ENCODE measurements around the gene CISD3. TPM values are rescaled to one million over a fixed set of nuclear protein-coding genes. Genes with fewer than 3 reads are reported as not detected.

The CISD3 gene
- total and polyA plus RNA-seq, 10 of the 15 experiments (the other 5 are each of a cell fraction or from before 2014, with no cell fraction given): 2.6 to 38.1 (median 8.1) TPM

GRCh38 chr17:38701504-38702165 lies 28.5 kb upstream of the CISD3 start (continued):
- TF ChIP-seq NFYA (IDR thresholded peaks at IDR 0.05; ENCODE audit: borderline replicate concordance, low read depth, low read length) (no peak), EP300 (IDR thresholded peaks at IDR 0.05; ENCODE audit: borderline replicate concordance in 1 of 2, control insufficient read depth in 1 of 2, low read depth in 2 of 2, low read length in 2 of 2) (peak; percentile 40 to 79; a peak in 2 of 4 replicates), SIN3A (IDR thresholded peaks at IDR 0.05; ENCODE audit: low read depth, low read length) (no peak; the same call in 1 of the 2 replicates), SREBF2 (IDR thresholded peaks at IDR 0.05; ENCODE audit: low read length) (no peak), MEF2A (IDR thresholded peaks at IDR 0.05; ENCODE audit: insufficient read depth, low read depth, low read length) (no peak), ASH2L (IDR thresholded peaks at IDR 0.05; ENCODE audit: borderline replicate concordance, low read depth) (no peak), CBX3 (IDR thresholded peaks at IDR 0.05; ENCODE audit: borderline replicate concordance, low read depth) (no peak), PML (IDR thresholded peaks at IDR 0.05; ENCODE audit: low read length) (peak; percentile 60; the same call in 1 of the 2 replicates), IRF4 (IDR thresholded peaks at IDR 0.05; ENCODE audit: low read depth, low read length) (peak; percentile 51), NFIC (IDR thresholded peaks at IDR 0.05; ENCODE audit: low read depth, low read length) (peak; percentile 79), BMI1 (IDR thresholded peaks at IDR 0.05; ENCODE audit: borderline replicate concordance) (no peak), NR2C1 (IDR thresholded peaks at IDR 0.05) (no peak), STAT1 (conservative IDR thresholded peaks at IDR 0.05) (no peak), RAD51 (IDR thresholded peaks at IDR 0.05) (no peak), IRF5 (IDR thresholded peaks at IDR 0.05; ENCODE audit: borderline replicate concordance) (no peak), SREBF1 (IDR thresholded peaks at IDR 0.05; ENCODE audit: low read length) (no peak), ZNF384 (IDR thresholded peaks at IDR 0.05; ENCODE audit: borderline replicate concordance, low read depth, low read length) (no peak), ZBED1 (IDR thresholded peaks at IDR 0.05; ENCODE audit: borderline replicate concordance) (peak; percentile 95), MAX (IDR thresholded peaks at IDR 0.05; ENCODE audit: low read depth, low read length) (0 out of 2 replicates have a peak, but pooled peaks have one; percentile 6), SP1 (IDR thresholded peaks at IDR 0.05; ENCODE audit: low read depth, low read length) (peak; percentile 46), BCLAF1 (IDR thresholded peaks at IDR 0.05) (no peak), SMC3 (IDR thresholded peaks at IDR 0.05; ENCODE audit: borderline replicate concordance, low read length) (no peak; the same call in 1 of the 2 replicates), MYB (IDR thresholded peaks at IDR 0.05; ENCODE audit: borderline replicate concordance, low read depth, low read length) (no peak), USF2 (IDR thresholded peaks at IDR 0.05; ENCODE audit: borderline replicate concordance, low read depth, low read length) (no peak), MLLT1 (IDR thresholded peaks at IDR 0.05) (peak; percentile 80; the same call in 1 of the 2 replicates)

All from GM12878 (cell line).